Activated CD4-positive, alpha-beta T cell treated with anti-CD3 and anti-CD28 coated beads, Interleukin-2, amount 50 U/mL, for 48 hours (primary cell): Measurements from ENCODE around the gene ADARB1.

Experiments
- DNase-seq, 2 experiments: peaks; one replicate each; pipeline ENCODE4 v3.0.0-alpha.2; 2020

Gene ADARB1

DNA sequence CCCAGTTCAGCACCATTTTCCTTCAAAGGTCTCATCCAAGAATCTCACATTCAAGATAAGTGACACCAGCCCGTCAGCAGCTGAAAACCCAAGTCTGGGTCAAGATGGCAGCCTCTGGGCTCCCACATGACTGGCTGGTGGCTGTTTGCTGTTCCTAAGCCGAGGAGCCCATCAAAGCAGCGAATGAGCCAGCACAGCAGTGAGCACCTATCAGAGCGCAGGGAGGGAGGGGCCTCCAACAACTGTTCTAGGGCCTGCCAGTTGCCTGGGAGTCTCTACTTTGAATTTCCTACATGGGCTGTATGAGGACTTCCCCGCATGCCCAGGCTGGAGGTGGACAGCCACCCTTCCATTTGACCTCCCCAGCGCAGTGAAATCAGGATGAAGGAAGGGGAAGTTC lies 102.7 kb downstream of the ADARB1 start:
- DNase-seq = no peak

GRCh38 chr21:45178070-45178608 lies 103.8 kb downstream of the ADARB1 start:
- no peak for DNase-seq

DNA sequence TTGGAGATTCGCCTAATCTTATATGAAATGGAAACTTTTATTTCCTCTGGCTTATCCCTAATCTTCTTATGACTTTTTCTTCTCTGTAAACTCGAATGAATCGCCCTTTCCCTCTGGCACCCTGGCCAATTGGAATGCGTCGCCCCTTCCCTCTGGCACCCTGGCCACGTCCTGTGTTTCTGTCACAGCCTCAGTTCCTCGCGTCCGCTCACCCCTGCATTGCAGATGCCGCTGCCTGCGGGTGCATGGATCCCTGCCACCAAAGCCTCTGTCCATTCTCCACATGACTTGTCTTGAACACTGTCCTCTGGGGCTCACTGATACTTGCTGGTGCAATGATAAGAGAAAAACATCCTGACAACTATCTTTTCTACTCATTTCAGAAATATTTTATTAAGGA lies 104.6 kb downstream of the ADARB1 start:
- no peak for DNase-seq

- no peak for DNase-seq
Measured at GRCh38 chr21:45179568-45180245, 105.3 kb downstream of the ADARB1 start.

DNA sequence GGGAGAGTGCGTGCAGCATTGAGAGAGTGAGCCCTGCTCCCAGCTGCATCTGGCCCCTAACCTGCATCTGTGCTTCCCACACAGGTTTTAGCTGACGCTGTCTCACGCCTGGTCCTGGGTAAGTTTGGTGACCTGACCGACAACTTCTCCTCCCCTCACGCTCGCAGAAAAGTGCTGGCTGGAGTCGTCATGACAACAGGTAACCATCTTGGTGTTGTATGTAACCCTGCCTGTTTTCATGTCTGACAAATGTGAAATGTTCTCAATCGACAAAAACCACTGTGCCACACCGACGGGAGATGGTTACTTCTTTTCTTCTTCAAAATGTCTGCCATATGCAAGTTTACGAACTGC lies 105.8 kb downstream of the ADARB1 start:
- DNase-seq = no peak

DNA sequence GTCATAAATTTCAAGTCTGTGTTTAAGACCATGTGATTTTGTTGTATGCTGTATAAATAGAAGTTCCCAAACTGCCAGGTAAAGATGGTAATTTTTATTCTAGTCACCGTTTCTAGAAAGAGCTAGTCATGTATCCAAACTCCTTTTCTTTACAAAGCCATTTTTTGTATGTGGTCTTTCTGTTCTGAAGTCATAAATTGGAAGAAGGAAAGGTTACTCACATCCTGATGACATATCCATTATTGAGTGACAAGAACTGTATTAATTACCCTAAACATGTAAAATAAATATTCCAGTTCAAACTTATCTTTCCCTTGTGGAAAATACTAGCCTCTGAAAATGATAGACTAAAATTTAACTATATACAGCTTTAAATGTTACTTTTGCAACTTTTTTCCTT lies 108.6 kb downstream of the ADARB1 start:
- no peak for DNase-seq

DNA sequence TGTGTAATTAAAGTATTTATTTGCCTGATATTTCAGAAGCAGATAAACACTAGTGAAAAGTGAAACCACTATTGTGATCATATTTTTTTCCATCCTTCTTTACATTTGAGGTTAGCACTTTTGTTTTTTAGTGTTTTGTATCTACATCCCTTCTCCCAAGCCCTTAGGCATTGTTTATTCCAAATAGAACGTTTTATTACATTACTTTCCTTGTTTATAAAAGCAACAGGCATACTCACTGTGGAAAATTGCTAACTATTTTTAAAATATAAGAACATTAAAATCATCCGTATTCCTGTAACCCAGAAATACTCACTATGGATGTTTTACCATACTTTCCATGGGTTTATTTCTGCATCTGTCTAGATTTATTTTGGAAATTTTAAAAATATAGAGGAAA lies 109.5 kb downstream of the ADARB1 start:
- no peak for DNase-seq

DNA sequence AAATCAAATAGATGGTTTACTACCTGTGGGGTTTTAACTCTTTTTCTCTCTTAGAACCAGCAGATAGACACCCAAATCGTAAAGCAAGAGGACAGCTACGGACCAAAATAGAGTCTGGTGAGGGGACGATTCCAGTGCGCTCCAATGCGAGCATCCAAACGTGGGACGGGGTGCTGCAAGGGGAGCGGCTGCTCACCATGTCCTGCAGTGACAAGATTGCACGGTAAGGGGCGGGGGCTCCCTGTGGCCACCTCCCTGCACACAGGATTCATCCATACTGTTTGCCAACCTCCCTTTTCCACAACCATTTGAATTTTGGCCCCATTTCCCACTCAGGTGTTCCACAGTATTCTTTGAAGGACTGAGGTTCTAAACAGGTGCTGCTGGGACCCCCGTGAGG lies 110.5 kb downstream of the ADARB1 start:
- DNase-seq = no peak

GRCh38 chr21:45186709-45187108 lies 112.3 kb downstream of the ADARB1 start:
- DNase-seq = no peak

GRCh38 chr21:45187646-45188045 lies 113.3 kb downstream of the ADARB1 start:
- no peak for DNase-seq

DNA sequence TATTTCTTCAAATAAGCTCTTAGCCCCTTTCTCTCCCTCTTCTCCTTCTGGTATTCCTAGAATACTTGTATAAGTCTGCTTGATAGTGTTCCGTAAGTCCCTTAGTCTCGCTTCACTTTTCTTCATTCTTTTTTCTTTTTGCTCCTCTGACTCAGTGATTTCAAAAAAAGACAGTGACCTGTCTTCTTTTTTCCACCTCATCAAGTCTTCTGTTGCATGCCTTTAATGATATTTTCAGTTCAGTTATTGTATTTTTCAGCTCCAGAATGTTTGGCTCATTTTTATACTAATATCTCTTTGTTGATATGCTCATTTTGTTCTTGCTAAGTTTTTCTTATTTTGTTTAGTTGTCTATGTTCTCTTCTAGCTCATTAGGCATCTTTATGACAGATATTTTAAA lies 115.6 kb downstream of the ADARB1 start:
- no peak for DNase-seq

DNA sequence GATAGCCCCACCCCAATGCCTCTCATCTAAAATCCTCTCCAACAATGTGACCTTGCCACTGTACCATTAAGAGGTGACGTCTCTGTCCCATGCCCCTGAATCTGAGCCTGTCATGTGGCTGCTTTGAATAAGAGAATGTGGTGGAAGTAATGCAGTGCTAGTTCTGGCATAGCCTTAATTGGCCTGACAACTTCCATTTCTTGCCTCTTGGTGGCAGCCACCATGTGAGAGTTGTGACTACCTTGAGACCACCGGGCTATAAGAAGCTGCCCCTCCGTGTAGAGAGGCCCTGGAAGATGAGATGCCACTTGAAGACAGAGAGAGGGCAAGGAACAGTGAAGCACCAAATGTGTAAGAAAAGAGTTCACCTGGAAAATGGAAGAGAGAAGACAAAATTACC lies 118.0 kb downstream of the ADARB1 start:
- DNase-seq = no peak

GRCh38 chr21:45196620-45197019 lies 122.2 kb downstream of the ADARB1 start:
- DNase-seq = no peak

DNA sequence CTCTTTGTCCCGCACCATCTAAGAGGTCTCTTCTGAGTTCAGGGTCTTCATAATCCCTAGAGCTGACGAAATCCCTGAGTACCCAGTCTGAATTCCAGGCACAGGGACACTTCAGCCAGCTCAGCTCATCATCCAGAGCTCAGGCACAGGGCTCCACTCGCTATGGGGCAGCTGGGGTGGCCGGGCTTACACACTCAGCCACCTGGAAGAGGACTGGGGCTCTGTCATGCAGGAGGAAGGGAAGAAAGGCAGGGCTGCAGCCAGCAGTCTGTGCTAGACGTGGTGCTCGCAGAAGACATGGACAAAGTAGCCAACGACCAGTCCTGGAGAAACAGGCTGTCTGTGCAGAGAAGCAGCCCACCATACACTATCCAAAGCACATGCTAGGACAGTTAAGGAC lies 124.8 kb downstream of the ADARB1 start:
- no peak for DNase-seq

DNA sequence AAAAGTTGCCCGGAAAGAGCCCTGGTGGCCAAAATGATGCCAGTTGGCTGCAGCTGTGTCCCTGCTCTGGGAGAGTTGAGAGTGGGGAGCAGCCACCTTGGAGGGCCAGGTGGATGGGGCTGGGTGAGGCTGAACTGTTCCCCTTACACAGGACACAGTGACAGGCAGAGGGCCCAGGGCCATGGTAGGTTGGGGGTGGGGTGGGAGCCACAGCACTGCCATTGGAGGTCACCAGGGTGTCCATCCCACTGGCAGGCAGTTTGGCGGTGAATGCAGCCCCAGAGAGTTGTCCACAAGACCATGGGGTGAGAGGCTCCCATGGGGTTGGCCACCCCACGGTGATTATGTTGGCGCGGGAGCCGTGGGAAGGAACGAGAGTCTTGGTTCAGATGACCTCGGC lies 125.7 kb downstream of the ADARB1 start:
- no peak for DNase-seq

DNA sequence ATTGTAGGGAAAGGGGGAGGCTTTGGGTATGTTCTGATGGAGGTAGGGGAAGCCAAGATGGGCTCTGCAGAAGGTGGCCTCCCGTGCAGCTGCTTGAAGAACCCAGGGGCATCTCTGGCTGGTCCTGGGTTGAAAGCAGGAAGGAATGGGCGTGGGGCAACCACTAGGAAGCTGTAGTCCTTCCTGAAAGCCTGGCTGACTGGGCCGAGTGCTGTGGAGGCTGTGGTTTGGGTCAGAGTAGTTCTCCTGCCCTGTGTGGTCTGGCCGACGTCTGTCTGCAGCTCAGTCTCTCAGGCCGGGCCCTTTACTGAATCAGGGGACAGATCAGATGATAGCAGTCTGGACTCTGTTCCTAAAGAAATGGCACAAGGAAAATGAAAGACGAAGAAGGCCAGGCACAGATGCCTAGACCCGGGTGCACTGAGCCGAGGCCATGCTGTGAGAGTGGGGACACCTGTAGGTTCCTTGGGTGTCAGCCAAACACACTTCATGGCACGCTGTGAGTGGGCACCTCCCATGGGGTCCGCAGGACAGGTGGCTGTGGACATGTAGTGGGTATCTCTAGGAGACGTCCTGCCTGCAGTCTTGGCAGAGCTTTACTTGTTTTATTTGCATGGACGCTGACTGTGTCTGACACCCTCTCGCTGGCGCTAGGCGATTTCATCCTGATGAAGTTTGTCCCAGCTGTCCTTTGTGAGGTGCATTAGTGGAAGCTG lies 126.4 kb downstream of the ADARB1 start:
- no peak for DNase-seq

DNA sequence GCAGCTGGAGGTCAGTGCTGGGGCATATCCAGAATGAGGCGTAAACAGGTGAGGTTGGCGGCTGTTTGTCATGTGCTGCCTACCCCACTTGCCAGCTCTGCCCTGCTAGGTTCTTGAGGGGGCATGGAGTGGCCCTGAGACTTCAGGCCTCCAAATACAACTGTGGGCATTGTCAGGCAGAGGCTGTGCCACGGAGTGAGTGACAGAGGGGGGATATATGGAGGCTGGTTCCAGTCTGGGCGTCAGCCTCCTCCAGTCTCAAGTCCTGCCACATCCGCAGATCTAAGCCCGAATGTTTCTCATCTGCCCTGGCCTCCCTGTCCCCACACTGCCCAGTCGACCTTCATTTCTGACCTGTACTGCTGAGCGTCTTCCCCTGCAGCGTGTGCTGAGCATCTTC lies 128.0 kb downstream of the ADARB1 start:
- DNase-seq = no peak

GRCh38 chr21:45202889-45203288 lies 128.5 kb downstream of the ADARB1 start:
- no peak for DNase-seq

DNA sequence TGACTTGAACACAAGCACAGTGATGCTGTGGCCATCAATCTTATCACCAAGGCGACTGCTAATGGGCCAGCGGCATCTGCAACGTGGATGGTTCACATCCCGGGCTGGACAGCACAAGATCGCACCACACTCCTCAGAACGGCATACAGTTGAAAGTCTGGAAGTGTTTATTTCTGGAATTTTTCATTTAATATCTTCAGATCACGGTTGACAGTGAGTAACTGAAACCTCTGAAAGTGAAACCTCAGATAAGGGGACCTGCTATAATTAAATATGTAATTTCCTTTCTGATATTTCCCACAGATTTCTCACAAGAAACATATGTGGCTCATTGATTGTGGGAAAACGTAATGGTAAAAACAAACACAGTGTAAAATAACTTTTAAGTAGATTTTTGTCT lies 129.6 kb downstream of the ADARB1 start:
- no peak for DNase-seq

- no peak for DNase-seq
Measured at GRCh38 chr21:45204395-45204794, 130.0 kb downstream of the ADARB1 start.

- DNase-seq = no peak
Measured at GRCh38 chr21:45207839-45208626, 133.7 kb downstream of the ADARB1 start.

DNA sequence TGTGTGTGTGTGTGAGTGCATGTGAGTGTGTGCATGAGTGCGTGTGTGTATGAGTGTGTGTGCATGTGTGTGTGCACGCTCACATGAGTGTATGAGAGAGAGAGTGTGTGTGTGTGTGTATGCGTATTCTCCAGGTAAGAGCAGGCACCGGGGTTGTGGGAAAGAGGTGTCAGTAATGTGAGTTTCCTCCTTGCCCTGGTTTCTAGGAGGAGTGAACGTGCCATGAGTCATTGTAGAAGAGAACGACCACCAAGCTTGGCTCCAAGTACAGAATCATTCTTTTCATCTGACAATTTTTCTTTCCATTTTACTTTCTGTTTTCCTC lies 134.2 kb downstream of the ADARB1 start:
- no peak for DNase-seq

- DNase-seq = no peak
Measured at GRCh38 chr21:45209046-45209445, 134.7 kb downstream of the ADARB1 start.

DNA sequence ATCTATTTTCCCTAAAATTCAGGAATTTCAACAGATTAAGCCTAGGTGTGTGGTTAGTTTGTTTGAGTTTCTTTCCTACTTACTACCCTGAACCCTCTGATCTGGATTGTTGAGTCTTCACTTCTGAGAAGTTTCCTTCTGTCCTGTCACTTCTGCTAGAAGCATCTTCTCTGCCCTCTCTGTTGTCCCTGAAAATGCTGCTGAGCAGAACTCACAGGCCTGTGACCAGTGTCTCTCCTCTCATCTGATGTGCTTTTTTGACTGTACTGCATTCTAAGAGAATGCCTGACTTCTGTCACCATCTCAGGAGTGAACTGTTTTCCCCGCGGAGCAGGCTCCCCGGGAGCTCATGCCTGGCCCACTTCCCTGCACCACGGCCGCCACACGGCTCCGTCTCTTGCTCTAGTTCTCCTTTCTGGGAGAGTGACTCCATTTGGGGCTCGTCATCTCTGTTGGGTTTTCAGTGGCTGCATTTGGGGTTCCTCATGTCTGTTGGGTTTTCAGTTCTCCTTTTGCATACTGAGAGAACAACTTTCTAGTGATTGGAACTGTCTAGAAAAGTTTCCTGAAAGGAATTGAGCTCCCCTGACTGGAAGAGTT lies 135.4 kb downstream of the ADARB1 start:
- DNase-seq = no peak
